Measurements from ENCODE around the gene SPHK1. TPM values are rescaled to one million over a fixed set of nuclear protein-coding genes. Genes with fewer than 3 reads are reported as not detected.
"Not testable (repeated sequence)": the region's sequence is repeated elsewhere in the genome, so short reads cannot be mapped to it uniquely, and the experiment has no call there.

The SPHK1 gene
- total RNA-seq, 2 donors from 2014 or later, result 6.4 to 16.8 TPM

DNA sequence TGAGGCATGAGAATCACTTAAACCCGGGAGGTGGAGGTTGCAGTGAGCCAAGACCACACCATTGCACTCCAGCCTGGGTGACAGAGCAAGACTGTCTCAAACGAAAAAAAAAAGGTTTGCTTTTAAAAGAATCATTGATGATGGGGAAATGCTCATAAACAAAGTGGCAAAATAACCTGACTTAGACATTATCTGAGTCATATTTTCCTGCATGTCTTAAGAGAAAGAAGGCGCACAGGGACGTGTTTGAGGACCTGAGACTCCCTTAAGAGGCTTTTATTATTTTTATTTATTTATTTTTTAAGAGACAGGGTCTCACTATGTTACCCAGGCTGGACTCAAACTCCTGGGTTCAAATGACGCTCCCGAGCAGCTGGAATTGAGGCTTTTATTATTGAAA lies 25.0 kb upstream of the SPHK1 start:
- TF ChIP-seq, protein P1, sequence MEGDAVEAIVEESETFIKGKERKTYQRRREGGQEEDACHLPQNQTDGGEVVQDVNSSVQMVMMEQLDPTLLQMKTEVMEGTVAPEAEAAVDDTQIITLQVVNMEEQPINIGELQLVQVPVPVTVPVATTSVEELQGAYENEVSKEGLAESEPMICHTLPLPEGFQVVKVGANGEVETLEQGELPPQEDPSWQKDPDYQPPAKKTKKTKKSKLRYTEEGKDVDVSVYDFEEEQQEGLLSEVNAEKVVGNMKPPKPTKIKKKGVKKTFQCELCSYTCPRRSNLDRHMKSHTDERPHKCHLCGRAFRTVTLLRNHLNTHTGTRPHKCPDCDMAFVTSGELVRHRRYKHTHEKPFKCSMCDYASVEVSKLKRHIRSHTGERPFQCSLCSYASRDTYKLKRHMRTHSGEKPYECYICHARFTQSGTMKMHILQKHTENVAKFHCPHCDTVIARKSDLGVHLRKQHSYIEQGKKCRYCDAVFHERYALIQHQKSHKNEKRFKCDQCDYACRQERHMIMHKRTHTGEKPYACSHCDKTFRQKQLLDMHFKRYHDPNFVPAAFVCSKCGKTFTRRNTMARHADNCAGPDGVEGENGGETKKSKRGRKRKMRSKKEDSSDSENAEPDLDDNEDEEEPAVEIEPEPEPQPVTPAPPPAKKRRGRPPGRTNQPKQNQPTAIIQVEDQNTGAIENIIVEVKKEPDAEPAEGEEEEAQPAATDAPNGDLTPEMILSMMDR (IDR thresholded peaks at IDR 0.05), result no peak
- Histone ChIP-seq H3K9me3 (no peaks in the 10 kb centered on the region), H3K4me3 (no peak overlapping the region), H3K27me3 (no peaks in the 10 kb centered on the region), H3K27ac (no peak overlapping the region), H3K4me1 (peaks cover 0 to 25% of the 10 kb centered on the region in 2 donors), H3K36me3 (no peaks in the 10 kb centered on the region)
- DNase-seq (ENCODE audit: low spot score), result no peak

- peaks cover 0 to 21% of the 10 kb centered on the region in 2 donors for H3K4me1 ChIP-seq
- not testable (repeated sequence) for DNase-seq (ENCODE audit: low spot score); H3K27me3 ChIP-seq; H3K27ac ChIP-seq; H3K9me3 ChIP-seq; H3K36me3 ChIP-seq; H3K4me3 ChIP-seq
Observed at GRCh38 chr17:76359776-76360175, 24.6 kb upstream of the SPHK1 start.

DNA sequence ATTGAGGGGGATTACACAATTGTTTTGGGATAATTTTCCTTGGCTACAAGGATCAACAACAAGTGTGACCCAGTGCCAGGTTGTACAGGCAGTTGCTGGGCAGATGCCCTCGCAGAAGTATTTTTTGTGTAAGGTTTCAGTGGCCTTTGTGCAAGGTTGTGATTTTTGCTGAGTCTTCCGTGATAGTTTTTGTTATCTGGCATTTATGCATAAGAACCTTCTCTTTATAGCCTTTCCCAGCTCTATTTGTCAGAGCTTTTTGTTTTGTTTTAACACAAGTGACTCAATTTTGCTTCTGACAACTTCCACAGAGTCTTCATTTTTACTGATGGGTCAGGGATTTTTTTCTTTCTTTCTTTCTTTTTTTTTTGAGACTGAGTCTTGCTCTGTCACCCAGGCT lies 23.9 kb upstream of the SPHK1 start:
- DNase-seq (ENCODE audit: low spot score), result no peak
- Histone ChIP-seq H3K4me1 (peaks cover 0 to 19% of the 10 kb centered on the region in 2 donors), H3K27me3 (no peaks in the 10 kb centered on the region), H3K4me3 (no peak overlapping the region), H3K27ac (no peak overlapping the region), H3K9me3 (no peaks in the 10 kb centered on the region), H3K36me3 (no peaks in the 10 kb centered on the region)
- TF ChIP-seq, protein P1 (IDR thresholded peaks at IDR 0.05), result no peak

GRCh38 chr17:76363107-76363842 lies 21.1 kb upstream of the SPHK1 start:
- DNase-seq (ENCODE audit: low spot score), result no peak
- Histone ChIP-seq H3K9me3 (no peaks in the 10 kb centered on the region), H3K27ac (no peak overlapping the region), H3K36me3 (no peaks in the 10 kb centered on the region), H3K27me3 (no peaks in the 10 kb centered on the region), H3K4me3 (no peak overlapping the region), H3K4me1 (peaks cover 0 to 19% of the 10 kb centered on the region in 2 donors)
- TF ChIP-seq, protein P1 (IDR thresholded peaks at IDR 0.05), result no peak

DNA sequence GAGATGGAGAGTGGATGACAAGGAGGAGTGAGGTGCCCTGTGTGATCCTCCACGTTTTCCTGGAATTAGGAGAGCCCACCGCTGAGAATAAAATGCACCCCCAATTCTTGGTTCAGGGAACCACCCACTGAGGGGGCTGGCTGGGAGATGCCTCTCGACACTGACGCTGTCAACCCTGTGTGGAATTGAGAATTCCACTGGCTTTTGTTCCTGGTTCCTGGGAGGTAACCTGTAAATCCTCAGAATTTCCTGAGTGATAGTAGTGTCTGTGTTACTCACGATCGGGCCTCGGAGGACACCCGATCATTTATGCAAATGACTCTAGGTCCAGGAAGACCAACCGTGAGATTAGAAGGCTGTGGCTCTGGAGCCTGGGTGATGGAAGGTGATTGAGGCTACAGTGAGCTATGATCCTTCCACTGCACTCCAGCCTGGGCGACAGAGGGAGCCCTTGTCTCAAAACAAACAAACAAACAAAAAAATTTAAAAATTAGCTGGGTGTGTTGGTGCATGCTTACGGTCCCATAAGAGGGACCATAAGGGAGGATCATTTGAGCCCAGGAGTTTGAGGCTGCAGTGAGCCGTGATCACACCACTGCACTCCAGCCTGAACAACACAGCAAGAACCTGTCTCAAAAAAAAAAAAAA lies 19.0 kb upstream of the SPHK1 start:
- Histone ChIP-seq H3K9me3 (no peaks in the 10 kb centered on the region), H3K4me1 (peaks cover 0 to 32% of the 10 kb centered on the region in 2 donors), H3K4me3 (no peak overlapping the region), H3K27ac (no peak overlapping the region), H3K27me3 (no peaks in the 10 kb centered on the region), H3K36me3 (no peaks in the 10 kb centered on the region)
- DNase-seq (ENCODE audit: low spot score), result no peak
- TF ChIP-seq, protein P1 (IDR thresholded peaks at IDR 0.05), result peak in 1 of 2 donors; percentile 42

- Histone ChIP-seq H3K36me3 (no peaks in the 10 kb centered on the region), H3K27ac (no peak overlapping the region), H3K4me3 (no peak overlapping the region), H3K4me1 (peaks cover 0 to 38% of the 10 kb centered on the region in 2 donors), H3K27me3 (no peaks in the 10 kb centered on the region), H3K9me3 (no peaks in the 10 kb centered on the region)
- DNase-seq (ENCODE audit: low spot score), result no peak
- TF ChIP-seq, protein P1 (IDR thresholded peaks at IDR 0.05), result no peak
Observed at GRCh38 chr17:76366247-76366646, 18.2 kb upstream of the SPHK1 start.

Measured in right atrium auricular region (tissue), 2 donors.